Progenitor cell of endocrine pancreas (in vitro differentiated cells): ENCODE measurements around the gene PFN2. TPM values are rescaled to one million over a fixed set of nuclear protein-coding genes. Genes with fewer than 3 reads are reported as not detected.
"Not testable (repeated sequence)": the region's sequence is repeated elsewhere in the genome, so short reads cannot be mapped to it uniquely, and the experiment has no call there.

Experiments used
- DNase-seq: peaks from one replicate; pipeline ENCODE4 v3.0.0; 2021; ENCODE audit warnings: low spot score; ENCODE audit not compliant: unreplicated experiment
- H3K27ac Mint-ChIP-seq: 2 replicates; pipeline ENCODE4 v1.8.0; 2021; ENCODE audit warnings: mild to moderate bottlenecking, moderate library complexity, mixed read lengths
- H3K27me3 Mint-ChIP-seq: 2 replicates; pipeline ENCODE4 v1.8.0; 2021; ENCODE audit warnings: mixed read lengths
- H3K36me3 Mint-ChIP-seq: 2 replicates; pipeline ENCODE4 v1.8.0; 2022; ENCODE audit warnings: mixed read lengths; ENCODE audit not compliant: insufficient read depth
- H3K4me1 Mint-ChIP-seq: 2 replicates; pipeline ENCODE4 v1.8.0; 2021; ENCODE audit warnings: low read depth, mixed read lengths
- H3K4me3 Mint-ChIP-seq: 2 replicates; pipeline ENCODE4 v1.8.0; 2021; ENCODE audit warnings: low read depth, mild to moderate bottlenecking, moderate library complexity, mixed read lengths
- H3K9me3 Mint-ChIP-seq: 2 replicates; pipeline ENCODE4 v1.8.0; 2021; ENCODE audit warnings: low read depth, mixed read lengths
- CTCF ChIP-seq: fragments of 200-600 bp; sonication (generic); IDR thresholded peaks from one replicate; pipeline ENCODE4 v1.5.0; 2021; ENCODE audit warnings: antibody characterized with exemption, mild to moderate bottlenecking; ENCODE audit not compliant: unreplicated experiment
- total RNA-seq: library from RNA; stranded (reverse); gene quantifications from 2 replicates; pipeline ENCODE4 v1.2.1, GENCODE V29; 2021

PFN2 gene
- total RNA-seq, 1 donor from 2014 or later: 233 TPM

DNA sequence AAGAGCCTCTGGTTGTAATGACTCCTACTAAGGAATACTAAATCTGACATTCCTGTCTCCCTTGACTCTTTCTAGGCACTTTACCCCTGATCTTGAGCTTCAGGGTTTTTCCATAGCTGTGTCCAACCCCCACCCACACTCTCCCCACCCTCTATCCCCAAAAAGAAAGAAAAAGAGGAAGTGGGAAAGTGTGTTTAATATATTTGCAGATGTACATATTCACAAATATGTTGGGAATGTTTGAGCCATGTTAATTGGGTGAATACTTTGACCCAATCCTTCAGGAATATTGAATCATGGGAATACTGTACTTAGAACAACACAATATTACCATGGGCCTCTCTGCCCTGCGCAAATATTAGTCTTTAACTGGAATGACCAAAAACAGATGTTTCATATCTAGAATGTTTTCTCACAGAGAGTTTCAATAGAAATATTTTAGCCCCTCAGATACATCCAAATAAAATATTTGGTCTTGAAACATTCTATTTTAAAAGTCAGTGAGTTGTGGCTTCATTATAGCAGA, 19.8 kb upstream of the PFN2 start:
- no peak overlapping the region for H3K27ac Mint-ChIP-seq
- peaks cover 15% of the 10 kb centered on the region for H3K9me3 Mint-ChIP-seq
- TF ChIP-seq CTCF: no peak
- peaks cover 2% of the 10 kb centered on the region for H3K36me3 Mint-ChIP-seq
- no peaks in the 10 kb centered on the region for H3K4me1 Mint-ChIP-seq
- no peak overlapping the region for H3K4me3 Mint-ChIP-seq
- H3K27me3 Mint-ChIP-seq: no peaks in the 10 kb centered on the region
- no peak for DNase-seq

- H3K36me3 Mint-ChIP-seq: peaks cover 1% of the 10 kb centered on the region
- H3K4me1 Mint-ChIP-seq: no peaks in the 10 kb centered on the region
- H3K9me3 Mint-ChIP-seq: peaks cover 5% of the 10 kb centered on the region
- H3K27ac Mint-ChIP-seq: no peak overlapping the region
- H3K4me3 Mint-ChIP-seq: no peak overlapping the region
- no peaks in the 10 kb centered on the region for H3K27me3 Mint-ChIP-seq
- DNase-seq: no peak
- TF ChIP-seq CTCF: no peak
These were observed 18.6 kb upstream of the PFN2 start for GRCh38 chr3:149989307-149989706.

- Mint-ChIP-seq H3K27me3 (no peaks in the 10 kb centered on the region), H3K36me3 (peaks cover 2% of the 10 kb centered on the region), H3K9me3 (peaks cover 7% of the 10 kb centered on the region), H3K4me1 (no peaks in the 10 kb centered on the region), H3K4me3 (no peak overlapping the region), H3K27ac (no peak overlapping the region)
- TF ChIP-seq CTCF: no peak
- DNase-seq: no peak
These were observed 12.9 kb upstream of the PFN2 start for GRCh38 chr3:149983628-149984027.

GRCh38 chr3:149983053-149983452, 12.4 kb upstream of the PFN2 start:
- DNase-seq, H3K9me3 Mint-ChIP-seq, H3K27me3 Mint-ChIP-seq, H3K27ac Mint-ChIP-seq, H3K4me3 Mint-ChIP-seq, H3K4me1 Mint-ChIP-seq, H3K36me3 Mint-ChIP-seq: not testable (repeated sequence)

GRCh38 chr3:149981979-149982378, 11.3 kb upstream of the PFN2 start:
- not testable (repeated sequence) for H3K27me3 Mint-ChIP-seq, H3K9me3 Mint-ChIP-seq, H3K27ac Mint-ChIP-seq

GRCh38 chr3:149977386-149977785, 6.7 kb upstream of the PFN2 start:
- no peak for DNase-seq
- Mint-ChIP-seq H3K36me3 (peaks cover 2% of the 10 kb centered on the region), H3K4me1 (peaks cover 5% of the 10 kb centered on the region), H3K27me3 (no peaks in the 10 kb centered on the region), H3K27ac (no peak overlapping the region), H3K9me3 (peaks cover 7% of the 10 kb centered on the region), H3K4me3 (no peak overlapping the region)
- no peak for TF ChIP-seq CTCF

More at GRCh38 chr3:149981979-149982378, 11.3 kb upstream of the PFN2 start:
- not testable (repeated sequence) for DNase-seq, H3K4me1 Mint-ChIP-seq, H3K4me3 Mint-ChIP-seq, H3K36me3 Mint-ChIP-seq
